Astrocyte of the hippocampus (primary cell): ENCODE data around the gene PAFAH2.
A peak's percentile ranks its signal among the peaks of the same experiment; 100 is the strongest.

Experiments used
- DNase-seq: peaks from one replicate; pipeline ENCODE4 v3.0.0; 2011; ENCODE audit warnings: low read depth, low spot score

PAFAH2 gene

DNA sequence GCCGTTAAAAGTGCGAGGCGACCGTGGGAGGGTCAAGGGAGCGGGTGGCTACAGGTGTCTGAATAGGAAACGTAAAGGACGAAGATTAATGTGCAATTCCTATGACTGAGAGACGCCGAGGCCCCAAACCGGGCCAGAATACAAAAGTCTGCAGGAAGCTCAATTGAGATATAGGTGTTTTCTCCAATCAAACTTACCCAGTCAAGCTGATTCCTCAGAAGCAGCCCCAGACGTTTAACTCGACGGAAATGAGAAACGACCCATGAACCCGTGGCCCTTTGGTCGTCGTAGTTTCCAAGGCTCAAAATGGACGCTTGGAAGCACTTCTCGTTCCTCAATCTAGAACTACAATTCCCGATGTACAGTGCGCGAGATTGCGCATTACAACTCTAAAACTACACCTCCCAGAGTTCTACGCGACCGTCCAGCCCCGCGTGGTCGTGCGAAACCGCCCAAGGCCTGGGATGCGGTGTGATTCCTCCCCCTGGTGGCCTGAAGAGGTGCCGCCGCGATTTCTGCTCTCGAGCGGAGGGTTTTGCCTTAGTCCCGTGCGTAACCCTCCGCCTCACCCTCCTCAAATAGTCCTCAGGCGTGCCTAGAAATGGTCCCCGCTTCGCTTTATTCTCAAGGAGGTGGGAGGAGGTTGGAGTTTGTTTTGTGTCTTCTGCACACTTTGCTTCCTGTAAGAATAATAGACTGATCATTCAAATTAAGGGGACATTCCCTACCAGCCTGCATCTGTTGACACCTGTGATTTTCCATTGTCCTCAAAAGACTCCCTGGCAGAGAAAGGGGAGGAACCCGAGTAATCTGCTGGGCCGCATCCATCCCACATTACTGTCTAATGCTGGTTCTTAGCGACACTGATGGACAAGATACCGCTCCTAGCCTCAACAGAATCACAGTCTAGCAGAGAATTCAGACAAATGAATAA lies at the start of gene PAFAH2:
PAFAH2 (minus strand) TSS at position 236 of the 934 bp plus-strand sequence. CDS start 7,247 bp downstream, outside the sequence.
- DNase-seq: peak; percentile 100

DNA sequence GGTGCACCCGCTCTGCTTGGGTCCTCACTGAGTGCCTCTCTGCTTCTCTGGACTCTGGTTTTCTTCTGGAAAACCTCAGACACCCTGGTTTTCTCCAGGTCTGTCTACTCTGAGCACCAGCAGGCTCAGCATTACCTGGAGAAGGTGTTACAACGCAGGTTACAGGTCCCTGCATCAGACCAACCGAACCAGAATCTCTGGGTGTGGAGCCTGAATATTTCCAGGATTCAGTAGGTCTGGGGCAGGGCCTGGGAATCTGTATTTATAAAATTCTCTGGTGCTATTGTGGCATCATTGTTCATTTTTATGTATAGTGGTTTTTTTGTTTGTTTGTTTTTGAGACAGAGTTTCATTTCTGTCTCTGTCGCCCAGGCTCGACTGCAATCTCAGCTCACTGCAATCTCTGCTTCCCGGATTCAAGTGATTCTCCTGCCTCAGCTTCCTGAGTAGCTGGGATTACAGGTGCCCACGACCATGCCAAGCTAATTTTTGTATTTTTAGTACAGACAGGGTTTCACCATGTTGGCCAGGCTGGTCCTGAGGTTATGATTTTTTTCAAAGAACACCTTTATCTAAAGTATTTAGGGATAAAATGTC lies 49.5 kb upstream of the PAFAH2 start:
- DNase-seq: no peak

DNA sequence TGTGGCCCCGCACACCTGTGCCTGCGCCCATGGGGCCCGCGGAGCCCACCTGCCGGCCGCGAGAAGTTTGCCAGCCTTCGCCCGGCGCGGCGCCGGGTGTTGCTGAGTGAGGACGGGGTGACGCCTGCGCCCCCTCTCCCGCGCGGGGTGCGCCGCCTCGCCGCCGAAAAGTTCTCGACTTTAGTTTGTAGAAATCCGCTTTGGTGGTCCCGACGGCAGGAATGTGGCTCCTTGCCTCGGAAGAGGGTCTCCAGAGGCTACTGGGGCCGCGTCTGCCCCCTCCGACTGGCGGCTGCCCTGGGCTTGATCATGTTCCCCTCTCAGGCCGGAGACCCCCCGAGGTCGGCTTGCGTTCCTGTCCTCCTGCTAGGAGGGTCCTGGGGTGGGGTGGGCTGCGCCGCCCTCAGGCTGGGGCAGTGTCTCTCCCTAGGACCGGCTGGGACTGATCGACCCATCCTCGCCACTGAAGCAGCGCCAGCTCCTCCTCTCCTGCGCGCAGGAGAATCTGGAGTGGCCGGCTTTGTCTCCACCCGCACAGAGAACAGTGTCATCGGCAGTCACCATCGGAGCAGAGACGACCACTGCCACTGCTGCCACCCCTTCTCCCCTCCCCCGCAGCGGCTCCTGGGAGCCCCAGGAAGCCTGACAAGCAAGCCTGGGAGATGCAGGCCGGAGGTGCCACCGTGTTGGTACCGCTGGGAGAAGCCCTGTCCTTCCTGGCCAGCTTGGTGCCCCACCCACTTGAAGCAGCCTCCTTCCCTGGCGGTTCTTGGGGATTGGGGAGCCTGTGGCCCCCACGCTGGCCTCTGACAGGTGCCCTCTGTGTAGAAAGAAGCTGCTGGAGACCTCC lies 48.6 kb upstream of the PAFAH2 start:
- DNase-seq: no peak

DNA sequence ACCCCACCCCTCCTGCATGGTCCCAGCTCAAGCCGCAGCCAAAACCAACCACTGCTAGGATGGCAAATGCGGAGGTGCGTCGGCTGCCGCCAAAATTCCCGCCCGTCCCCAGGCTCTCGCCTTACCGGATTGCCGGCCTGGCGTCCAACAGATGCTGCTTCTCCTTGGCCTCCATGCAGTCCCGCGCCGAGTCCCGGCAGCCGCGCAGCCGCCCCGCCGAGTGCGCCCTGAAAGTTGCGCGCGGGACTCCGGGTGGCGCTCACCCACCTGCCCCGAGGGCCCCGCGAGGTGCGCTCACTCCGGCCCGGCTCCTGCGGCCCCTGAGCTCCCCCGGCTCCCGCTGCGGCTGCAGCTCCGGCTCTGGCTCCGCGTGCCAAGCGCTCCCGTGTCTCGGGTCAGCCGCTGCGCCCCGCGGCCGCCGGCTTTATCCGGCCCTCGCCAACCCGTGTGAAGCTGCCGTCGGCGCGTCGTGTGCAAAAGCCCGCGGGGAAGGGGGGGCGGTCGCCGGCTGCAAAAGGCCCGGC lies 47.9 kb upstream of the PAFAH2 start, which contains the start of gene SLC30A2:
SLC30A2 (minus strand) TSS at position 397 of the 524 bp plus-strand sequence; CDS start at position 175, 222 bp downstream.
- peak; percentile 38 for DNase-seq

DNA sequence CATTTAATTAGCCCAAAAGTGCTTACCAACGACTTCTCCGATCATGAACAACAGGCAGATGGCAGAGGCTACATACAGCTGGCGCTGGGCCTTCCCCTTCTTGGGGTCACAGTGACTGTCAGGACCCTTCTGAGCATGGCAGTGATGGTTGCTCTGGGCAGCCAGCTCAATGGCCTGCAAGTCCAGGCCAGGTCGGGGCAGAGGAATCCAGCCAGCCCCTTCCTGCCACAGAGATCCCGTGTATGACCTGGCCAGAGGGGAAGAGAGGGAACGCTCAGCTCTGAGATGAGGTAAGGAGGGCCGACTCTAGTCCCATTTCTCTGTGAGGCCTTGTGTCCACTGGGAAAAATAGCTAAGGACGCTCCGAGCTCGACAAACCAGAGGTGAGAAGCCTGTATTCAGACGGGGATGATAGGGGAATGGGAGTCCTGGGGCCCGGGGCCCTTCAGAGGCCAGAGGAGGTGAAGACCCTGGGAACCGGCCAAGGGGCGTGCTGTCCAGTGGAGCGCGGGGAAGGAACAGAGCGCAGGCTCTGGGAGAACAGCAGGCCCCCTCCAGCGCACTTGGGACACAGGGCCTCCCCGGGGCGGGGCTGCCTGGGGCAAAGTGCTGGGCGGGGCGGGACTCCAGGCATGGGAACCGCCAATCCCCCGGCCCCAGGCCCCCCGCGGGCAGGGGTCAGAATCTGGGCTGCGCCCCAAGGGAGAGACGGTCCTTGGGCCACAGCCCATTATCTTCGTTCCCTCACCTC lies 47.3 kb upstream of the PAFAH2 start:
- DNase-seq: no peak

DNA sequence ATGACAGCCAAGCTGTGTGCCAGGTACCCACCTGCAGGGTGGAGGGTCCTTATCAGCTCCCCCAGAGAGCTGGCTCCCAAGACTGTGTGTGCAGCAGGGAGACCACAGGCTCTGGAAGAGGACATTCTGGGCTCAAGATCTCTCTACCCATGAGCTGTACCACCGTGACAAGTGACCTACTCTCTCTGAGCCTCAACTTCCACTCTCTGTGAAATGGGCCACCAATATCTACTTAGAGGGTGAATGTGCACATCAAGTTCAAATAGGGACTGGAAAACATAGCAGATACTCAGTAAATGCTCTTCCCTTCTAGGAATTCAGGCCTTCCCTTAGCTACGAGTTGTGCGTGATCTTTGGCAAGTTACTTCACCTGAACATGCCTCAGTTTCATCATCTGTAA lies 46.6 kb upstream of the PAFAH2 start:
- DNase-seq: no peak

DNA sequence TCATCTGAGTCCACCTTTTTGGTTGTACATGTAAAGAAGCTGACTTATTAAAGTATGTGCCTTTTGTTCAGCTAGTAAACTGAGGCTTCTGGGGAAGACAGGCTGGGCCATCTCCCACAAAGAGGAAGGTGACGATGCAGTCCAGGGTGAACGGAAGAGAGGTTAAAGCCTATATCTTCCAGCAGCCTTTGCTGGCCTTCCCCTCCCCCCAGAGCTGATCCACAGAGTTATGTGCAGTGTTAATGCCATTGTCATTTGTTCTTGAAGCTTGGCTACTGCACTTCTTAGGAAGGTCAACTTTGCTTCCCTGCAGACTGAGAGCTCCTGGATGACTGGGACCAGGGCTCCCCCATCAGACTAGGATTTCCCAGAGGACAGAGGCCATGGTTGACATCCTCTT lies 45.9 kb upstream of the PAFAH2 start:
- DNase-seq: no peak

DNA sequence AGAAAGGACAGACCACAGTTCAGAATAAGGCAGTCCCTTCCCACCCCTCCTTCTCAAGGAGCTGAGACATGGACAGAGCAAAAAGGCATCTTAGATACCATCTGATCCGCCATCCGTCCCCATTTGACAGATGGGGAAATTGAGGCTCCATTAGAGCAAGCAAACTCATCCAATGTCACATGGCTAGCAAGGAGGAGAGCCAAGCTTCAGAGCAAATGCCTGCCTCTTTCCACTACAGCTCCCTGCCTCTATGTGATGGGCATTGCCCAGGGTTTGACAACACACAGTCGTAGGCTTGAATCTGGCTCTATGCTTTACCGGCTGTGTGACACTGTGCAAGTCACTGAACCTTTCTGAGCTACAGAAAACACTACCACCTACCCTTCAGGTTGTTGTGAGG lies 44.1 kb upstream of the PAFAH2 start:
- DNase-seq: no peak

DNA sequence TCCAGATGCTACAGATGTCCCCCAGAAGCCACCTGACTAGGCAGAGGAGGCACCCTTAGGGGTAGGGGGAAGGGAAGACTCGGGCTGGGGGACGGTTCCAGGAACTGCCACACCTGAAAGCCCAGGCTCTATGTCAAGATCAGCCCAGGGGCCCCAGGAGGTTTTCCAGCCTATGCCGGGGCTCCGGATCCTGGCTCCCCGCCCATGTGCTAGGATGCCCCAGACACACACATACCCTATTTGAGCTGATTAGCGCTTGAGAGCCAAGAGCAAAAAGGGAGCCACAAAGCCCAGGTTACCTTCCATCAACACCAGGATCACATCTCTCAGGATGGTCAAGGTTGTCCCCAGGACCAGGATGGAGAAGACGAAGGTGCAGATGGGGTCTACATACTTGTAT lies 43.5 kb upstream of the PAFAH2 start:
- DNase-seq: no peak

DNA sequence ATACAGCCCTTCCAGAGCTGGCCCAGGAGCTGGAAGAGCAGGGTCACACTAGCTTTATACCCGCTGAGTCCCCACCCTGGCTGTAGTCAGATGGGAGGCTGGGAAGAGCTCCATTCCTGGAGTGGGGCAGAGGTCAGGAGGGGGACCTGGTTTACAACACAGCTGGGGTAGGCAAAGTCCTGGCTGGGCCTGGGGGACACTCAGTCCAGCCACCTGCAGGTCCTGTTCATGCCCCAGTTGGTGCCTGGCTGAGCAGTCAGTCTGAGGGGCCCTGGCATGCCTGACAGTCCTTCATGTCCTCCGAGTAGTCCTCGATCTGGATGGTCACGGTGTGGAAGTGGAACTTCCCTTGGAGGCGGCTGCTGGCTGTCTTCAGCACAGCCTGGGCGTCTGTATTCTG lies 41.0 kb upstream of the PAFAH2 start:
- no peak for DNase-seq

DNA sequence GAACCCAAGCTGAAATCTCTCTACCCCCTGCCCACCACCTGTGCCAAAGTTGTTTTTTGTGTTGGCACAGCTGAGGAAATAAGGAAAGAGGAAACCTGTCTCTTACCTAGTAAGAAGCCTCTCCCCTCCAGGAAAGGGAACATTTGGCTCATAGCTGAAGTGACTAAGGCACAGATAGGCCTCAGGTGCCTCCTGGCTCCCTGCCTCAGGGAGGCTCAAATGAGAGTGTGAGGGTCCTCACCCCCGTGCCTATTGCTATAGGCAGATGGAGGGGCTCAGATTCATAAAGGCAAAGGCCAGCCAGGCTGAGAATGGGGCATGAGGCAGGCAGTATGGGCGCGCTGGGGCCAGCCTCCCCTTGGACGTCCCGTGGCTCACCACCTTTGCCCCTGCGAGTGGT lies 40.6 kb upstream of the PAFAH2 start:
- DNase-seq: no peak

DNA sequence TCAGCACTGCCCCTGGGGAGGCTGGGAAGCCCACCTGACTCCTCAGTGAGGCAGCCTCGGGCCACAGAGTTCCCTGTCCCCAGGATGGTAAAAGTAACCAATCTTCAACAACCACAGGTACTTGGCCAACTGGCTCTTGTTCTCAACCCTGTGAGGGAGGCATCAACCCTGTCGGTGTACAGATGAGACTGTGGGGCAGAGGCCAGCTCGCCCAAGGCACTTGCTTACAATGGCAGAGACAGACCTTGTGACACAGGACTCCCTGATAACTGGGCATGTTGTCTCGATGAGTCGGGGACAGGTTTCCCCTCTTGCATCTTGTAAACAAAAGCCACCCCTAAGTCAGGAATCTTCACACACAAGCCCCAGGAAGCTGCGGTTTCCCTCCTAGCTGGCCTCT lies 40.0 kb upstream of the PAFAH2 start:
- no peak for DNase-seq

DNA sequence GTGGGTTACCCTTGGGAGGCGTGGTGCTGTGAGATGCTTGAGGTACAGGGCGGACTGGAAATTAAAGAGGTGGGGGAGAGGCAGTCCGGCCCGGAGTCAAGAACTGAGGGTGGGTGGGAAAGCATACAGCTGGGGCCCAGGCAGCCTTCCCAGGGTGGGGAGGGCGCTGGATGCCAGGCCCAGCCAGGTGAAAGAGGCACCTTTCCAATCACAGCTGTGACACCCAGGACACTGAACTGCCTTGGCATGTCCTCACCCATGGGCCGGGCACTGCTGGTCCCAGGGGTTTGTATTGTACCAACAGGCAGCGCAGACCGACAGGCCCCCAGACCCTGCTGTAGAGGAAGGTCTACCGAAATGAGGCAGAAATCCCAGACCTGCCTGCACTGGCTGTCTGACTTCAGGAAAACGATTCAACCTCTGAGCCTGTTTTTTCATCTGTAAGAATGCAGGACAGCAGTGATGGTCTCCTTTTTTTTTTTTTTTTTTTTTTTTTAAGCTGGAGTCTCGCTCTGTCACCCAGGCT lies 39.0 kb upstream of the PAFAH2 start:
- DNase-seq: no peak

DNA sequence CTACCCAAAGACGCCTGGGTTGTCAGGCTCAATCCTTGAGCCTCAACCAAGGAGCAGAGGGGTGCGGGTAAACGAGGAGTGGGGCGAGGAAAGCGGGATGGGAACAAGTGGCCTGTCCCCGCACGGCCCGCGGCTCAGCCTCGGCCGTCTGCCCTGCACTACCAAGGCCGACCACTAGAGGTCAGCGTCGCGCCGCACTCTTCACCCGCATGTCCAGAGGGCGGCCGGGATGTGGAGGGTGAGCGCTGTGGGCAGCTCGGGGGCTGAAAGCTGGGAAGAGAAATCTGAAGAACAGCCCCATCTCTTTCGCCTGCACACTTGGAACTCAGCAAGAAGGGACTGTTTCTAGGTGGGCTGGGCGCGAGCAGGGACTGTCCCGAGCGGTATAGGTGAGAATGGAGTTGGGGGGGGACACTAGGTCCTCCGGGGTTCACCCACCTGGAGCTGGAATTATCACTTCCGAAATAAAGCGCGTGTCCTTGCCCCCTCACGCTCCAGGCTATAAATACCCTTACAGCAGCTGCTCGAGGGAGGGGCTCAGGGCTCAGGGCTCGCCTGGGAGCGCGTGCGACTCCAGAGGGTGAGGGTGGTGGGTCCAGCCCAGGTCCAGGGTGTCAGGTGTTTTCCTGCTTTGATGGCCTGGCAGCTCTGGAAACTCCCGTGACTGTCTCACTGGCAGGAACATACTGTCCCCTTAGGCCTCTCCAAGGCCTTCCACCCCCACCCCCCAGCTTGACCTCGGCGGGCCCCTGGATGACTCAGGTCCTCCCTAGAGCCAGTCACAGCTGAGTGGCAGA lies 38.3 kb upstream of the PAFAH2 start:
- peak; percentile 93 for DNase-seq

DNA sequence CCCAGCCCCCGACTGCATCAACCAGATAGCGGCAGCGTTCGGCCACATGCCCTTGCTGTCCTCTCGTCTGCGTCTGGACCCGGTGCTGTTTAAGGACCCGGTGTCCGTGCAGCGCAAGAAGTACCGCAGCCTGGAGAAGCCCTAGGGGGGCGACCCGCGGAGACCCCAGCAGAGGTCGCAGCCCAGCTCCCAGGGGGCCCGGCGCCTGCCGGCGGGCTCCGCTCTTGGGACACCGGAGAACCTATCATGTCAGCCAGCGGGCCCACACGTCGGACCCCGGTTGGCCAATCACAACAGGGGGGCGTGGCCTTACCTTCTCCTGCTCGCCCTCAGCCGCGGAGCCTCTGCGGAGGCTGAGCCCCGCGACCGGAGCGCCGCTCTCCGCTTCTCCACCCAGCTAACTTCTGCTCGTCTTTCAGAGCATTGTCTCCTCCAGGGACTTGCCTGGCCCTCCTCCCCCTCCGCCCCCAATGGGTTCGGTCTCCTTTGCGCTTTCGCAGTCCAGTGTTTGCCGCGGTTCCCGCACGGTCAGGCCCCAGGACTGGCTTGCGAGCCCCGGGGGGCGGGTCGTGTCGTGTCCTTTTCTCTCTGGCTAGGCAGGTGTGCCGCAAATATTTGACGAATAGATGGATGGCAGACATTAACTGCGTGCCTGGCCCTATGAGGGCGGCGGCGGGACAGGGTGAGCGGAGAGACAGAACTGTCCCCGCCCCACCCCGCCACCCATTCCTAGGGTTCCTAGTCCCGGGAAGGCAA lies 37.5 kb upstream of the PAFAH2 start:
- peak; percentile 96 for DNase-seq

DNA sequence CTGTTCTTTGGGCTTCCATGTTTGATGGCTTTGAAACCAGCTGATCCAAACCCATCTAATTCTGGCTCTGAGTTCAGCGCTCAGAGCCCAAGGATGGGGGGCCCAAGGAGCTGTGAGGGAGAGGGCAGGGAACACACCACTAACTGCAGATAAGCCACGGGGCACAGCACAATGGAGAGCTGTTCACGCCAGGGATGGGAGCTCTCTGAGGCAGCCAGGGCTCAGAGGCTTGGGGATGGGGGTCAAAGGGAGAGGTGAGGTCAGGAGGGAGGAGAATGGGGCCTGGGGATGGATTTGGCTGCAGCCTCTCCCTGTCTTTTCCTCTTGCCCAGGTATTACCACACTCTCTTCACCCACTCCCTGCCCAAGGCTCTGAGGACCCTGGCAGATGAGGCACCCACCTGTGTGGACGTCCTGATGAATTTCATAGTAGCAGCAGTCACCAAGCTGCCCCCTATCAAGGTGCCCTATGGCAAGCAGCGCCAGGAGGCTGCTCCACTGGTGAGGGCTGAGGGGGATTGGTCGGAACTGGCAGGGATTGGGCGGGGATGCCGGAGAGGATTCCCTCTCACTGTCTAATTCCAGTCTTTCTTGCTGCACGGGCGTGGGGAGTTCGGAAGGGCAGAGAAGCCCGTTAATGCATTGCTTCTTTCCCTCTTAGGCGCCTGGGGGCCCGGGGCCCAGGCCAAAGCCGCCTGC lies 36.8 kb upstream of the PAFAH2 start:
- peak; percentile 24 for DNase-seq

DNA sequence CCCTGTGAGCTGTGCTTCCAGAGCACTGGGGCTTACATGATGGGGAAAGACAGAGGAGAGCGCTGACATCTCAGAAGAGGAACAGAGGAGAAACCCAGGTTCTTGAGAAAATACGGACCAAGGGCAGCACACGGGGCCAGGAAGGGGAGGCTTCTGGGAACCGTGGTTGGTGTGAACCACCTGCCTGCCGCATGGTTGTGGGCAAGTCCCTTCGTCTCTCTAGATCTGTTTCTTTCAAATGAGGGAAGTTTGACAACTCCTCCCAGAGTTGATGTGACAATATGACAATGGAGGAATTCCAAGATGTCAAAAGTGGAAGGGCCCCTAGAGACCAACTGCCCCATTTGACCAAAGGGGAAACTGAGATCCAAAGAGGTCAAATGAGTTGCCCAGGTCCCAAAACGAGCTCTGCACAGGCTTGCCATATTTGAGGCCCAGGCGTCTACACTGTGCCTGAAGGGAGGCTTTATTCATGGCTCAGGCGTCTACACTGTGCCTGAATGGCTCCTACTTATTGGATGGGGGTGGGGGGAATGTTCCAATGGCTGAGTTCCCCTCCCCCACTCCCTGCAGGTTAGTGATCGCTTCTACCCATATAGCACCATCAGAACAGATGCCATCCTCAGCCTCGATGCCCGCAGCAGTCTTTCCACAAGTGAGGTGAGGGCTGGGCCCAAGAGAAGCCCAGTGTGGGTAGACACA lies 34.9 kb upstream of the PAFAH2 start:
- no peak for DNase-seq

DNA sequence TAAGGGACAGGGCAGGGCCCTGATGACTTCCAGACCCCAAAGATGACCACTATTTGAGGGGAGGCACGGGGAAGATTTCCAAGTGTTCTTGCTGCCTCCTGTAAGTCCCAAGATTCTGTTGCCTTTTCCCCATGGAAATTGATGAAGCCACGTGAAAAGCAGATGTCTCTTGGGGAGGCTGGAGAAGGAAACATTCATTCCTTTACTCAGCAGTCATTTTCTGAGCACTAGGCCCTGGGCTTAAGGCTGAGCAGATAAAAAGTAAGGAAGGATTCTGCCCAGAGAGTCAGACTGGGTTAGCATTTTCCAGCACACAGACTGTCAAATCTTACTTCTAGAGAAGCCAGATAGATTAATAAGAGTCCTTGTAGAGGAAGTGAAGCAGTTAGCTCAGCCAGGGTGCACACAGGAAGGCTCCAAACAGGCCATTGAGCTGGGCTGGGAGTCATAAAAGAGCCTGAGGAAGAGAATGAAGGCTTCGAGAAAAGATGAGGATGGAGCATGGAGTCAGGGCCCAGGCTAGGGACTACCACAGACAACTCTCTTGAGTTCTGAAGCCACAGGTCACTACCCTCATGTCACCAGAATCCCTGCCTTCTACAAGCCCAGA lies 33.9 kb upstream of the PAFAH2 start:
- no peak for DNase-seq
